Progenitor cell of endocrine pancreas (in vitro differentiated cells): ENCODE results near the gene JSRP1. TPM values are rescaled to one million over a fixed set of nuclear protein-coding genes. Genes with fewer than 3 reads are reported as not detected.

ENCODE experiments used
- DNase-seq: peaks from one replicate; pipeline ENCODE4 v3.0.0; 2021; ENCODE audit warnings: low spot score; ENCODE audit not compliant: unreplicated experiment
- H3K27ac Mint-ChIP-seq: 2 replicates; pipeline ENCODE4 v1.8.0; 2021; ENCODE audit warnings: mild to moderate bottlenecking, moderate library complexity, mixed read lengths
- H3K27me3 Mint-ChIP-seq: 2 replicates; pipeline ENCODE4 v1.8.0; 2021; ENCODE audit warnings: mixed read lengths
- H3K36me3 Mint-ChIP-seq: 2 replicates; pipeline ENCODE4 v1.8.0; 2022; ENCODE audit warnings: mixed read lengths; ENCODE audit not compliant: insufficient read depth
- H3K4me1 Mint-ChIP-seq: 2 replicates; pipeline ENCODE4 v1.8.0; 2021; ENCODE audit warnings: low read depth, mixed read lengths
- H3K4me3 Mint-ChIP-seq: 2 replicates; pipeline ENCODE4 v1.8.0; 2021; ENCODE audit warnings: low read depth, mild to moderate bottlenecking, moderate library complexity, mixed read lengths
- H3K9me3 Mint-ChIP-seq: 2 replicates; pipeline ENCODE4 v1.8.0; 2021; ENCODE audit warnings: low read depth, mixed read lengths
- total RNA-seq: library from RNA; stranded (reverse); gene quantifications from 2 replicates; pipeline ENCODE4 v1.2.1, GENCODE V29; 2021
- TF ChIP-seq, protein P1 (sequence below): fragments of 200-600 bp; sonication (generic); IDR thresholded peaks from one replicate; pipeline ENCODE4 v1.5.0; 2021; ENCODE audit warnings: antibody characterized with exemption, mild to moderate bottlenecking; ENCODE audit not compliant: unreplicated experiment

Gene JSRP1
- total RNA-seq, 1 donor from 2014 or later, result 1.6 TPM

GRCh38 chr19:2274931-2275535 lies 18.8 kb upstream of the JSRP1 start:
- Mint-ChIP-seq H3K4me3 (no peak overlapping the region), H3K27ac (peak overlapping the region; percentile 82), H3K27me3 (no peaks in the 10 kb centered on the region), H3K4me1 (peaks cover 15% of the 10 kb centered on the region), H3K9me3 (no peaks in the 10 kb centered on the region), H3K36me3 (peaks cover 15% of the 10 kb centered on the region)
- TF ChIP-seq, protein P1, sequence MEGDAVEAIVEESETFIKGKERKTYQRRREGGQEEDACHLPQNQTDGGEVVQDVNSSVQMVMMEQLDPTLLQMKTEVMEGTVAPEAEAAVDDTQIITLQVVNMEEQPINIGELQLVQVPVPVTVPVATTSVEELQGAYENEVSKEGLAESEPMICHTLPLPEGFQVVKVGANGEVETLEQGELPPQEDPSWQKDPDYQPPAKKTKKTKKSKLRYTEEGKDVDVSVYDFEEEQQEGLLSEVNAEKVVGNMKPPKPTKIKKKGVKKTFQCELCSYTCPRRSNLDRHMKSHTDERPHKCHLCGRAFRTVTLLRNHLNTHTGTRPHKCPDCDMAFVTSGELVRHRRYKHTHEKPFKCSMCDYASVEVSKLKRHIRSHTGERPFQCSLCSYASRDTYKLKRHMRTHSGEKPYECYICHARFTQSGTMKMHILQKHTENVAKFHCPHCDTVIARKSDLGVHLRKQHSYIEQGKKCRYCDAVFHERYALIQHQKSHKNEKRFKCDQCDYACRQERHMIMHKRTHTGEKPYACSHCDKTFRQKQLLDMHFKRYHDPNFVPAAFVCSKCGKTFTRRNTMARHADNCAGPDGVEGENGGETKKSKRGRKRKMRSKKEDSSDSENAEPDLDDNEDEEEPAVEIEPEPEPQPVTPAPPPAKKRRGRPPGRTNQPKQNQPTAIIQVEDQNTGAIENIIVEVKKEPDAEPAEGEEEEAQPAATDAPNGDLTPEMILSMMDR, result peak; percentile 56
- no peak for DNase-seq

DNA sequence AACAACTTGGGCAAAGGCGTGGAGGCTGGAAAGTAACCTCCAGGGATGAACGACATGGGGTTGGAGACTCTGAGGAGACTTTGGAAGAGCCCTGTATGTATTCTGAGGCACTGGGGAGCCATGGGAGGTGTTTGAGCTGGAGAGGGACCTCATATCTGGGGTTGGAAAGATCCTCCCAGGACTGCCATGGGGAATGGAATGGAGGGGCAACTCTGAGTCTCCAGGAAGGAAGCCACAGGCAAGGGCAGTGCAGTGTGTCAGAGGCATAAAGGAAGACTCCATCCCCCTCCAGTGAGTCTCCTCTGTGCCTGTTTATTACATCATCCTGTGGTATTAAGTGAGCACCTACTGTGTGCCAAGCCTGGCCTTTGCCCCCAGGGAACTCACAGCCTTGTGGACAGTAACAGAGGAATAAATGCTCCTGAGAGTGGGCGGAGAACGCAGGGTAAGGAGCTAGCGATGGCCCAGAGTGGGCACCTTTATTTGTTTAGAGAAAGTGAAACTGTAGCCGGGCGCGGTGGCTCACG lies 18.0 kb upstream of the JSRP1 start:
- H3K36me3 Mint-ChIP-seq, result peaks cover 15% of the 10 kb centered on the region
- H3K4me3 Mint-ChIP-seq, result no peak overlapping the region
- DNase-seq, result no peak
- no peaks in the 10 kb centered on the region for H3K9me3 Mint-ChIP-seq
- H3K27me3 Mint-ChIP-seq, result no peaks in the 10 kb centered on the region
- TF ChIP-seq, protein P1, result no peak
- H3K27ac Mint-ChIP-seq, result peak overlapping the region; percentile 90
- peaks cover 15% of the 10 kb centered on the region for H3K4me1 Mint-ChIP-seq

- Mint-ChIP-seq H3K4me1 (peaks cover 15% of the 10 kb centered on the region), H3K27me3 (no peaks in the 10 kb centered on the region), H3K27ac (peak overlapping the region; percentile 90), H3K9me3 (no peaks in the 10 kb centered on the region), H3K4me3 (peak overlapping the region; percentile 62), H3K36me3 (peaks cover 15% of the 10 kb centered on the region)
- DNase-seq, result peak; percentile 88
- TF ChIP-seq, protein P1, result peak; percentile 98
Measured at GRCh38 chr19:2273356-2274184, 17.4 kb upstream of the JSRP1 start.

- Mint-ChIP-seq H3K9me3 (no peaks in the 10 kb centered on the region), H3K27ac (peak overlapping the region; percentile 96), H3K4me1 (peaks cover 16% of the 10 kb centered on the region), H3K27me3 (no peaks in the 10 kb centered on the region), H3K36me3 (peaks cover 13% of the 10 kb centered on the region), H3K4me3 (peak overlapping the region; percentile 90)
- TF ChIP-seq, protein P1, result no peak
- no peak for DNase-seq
Measured at GRCh38 chr19:2271234-2272103, 15.3 kb upstream of the JSRP1 start.
